DMS53 treated with DMSO at 0.1 percent for 48 hours (cell line): ENCODE data around the gene SRGAP1.

Source experiments
- DNase-seq: peaks from one replicate; lab custom pipeline; 2025; ENCODE audit not compliant: unreplicated experiment; lab: John Stamatoyannopoulos, UW

The SRGAP1 gene

GRCh38 chr12:63844391-63845341 lies at the start of gene SRGAP1:
Gene SRGAP1, plus strand, starts transcription at chr12:63844700. Its CDS starts 117 bp downstream, at chr12:63844817.
- peak; percentile 45 for DNase-seq

- DNase-seq, result no peak
Observed at GRCh38 chr12:63795032-63795687, 49.3 kb upstream of the SRGAP1 start.

- no peak for DNase-seq
Observed at GRCh38 chr12:63795944-63796343, 48.6 kb upstream of the SRGAP1 start.

- DNase-seq, result peak; percentile 77
Observed at GRCh38 chr12:63802012-63802608, 42.4 kb upstream of the SRGAP1 start.

GRCh38 chr12:63804746-63805145 lies 39.8 kb upstream of the SRGAP1 start:
- no peak for DNase-seq

- peak; percentile 98 for DNase-seq
Observed at GRCh38 chr12:63805704-63806672, 38.5 kb upstream of the SRGAP1 start.

GRCh38 chr12:63808631-63809030 lies 35.9 kb upstream of the SRGAP1 start:
- no peak for DNase-seq

GRCh38 chr12:63809566-63809965 lies 34.9 kb upstream of the SRGAP1 start:
- DNase-seq, result no peak

- DNase-seq, result no peak
Observed at GRCh38 chr12:63811334-63811733, 33.2 kb upstream of the SRGAP1 start.

- no peak for DNase-seq
Observed at GRCh38 chr12:63811755-63812154, 32.7 kb upstream of the SRGAP1 start.

GRCh38 chr12:63814146-63814772 lies 30.2 kb upstream of the SRGAP1 start:
- DNase-seq, result no peak

GRCh38 chr12:63815482-63815852 lies 29.0 kb upstream of the SRGAP1 start:
- no peak for DNase-seq

- DNase-seq, result no peak
Observed at GRCh38 chr12:63816031-63816430, 28.5 kb upstream of the SRGAP1 start.

- DNase-seq, result no peak
Observed at GRCh38 chr12:63820427-63820826, 24.1 kb upstream of the SRGAP1 start.

GRCh38 chr12:63821781-63822251 lies 22.7 kb upstream of the SRGAP1 start:
- no peak for DNase-seq

GRCh38 chr12:63822352-63822751 lies 22.1 kb upstream of the SRGAP1 start:
- DNase-seq, result no peak

- DNase-seq, result no peak
Observed at GRCh38 chr12:63823040-63823439, 21.5 kb upstream of the SRGAP1 start.

GRCh38 chr12:63826006-63826585 lies 18.4 kb upstream of the SRGAP1 start:
- DNase-seq, result peak; percentile 78

- no peak for DNase-seq
Observed at GRCh38 chr12:63828867-63829266, 15.6 kb upstream of the SRGAP1 start.

GRCh38 chr12:63836046-63836445 lies 8.5 kb upstream of the SRGAP1 start:
- no peak for DNase-seq
